Measurements from ENCODE around the gene MYO5C. TPM values are rescaled to one million over a fixed set of nuclear protein-coding genes. Genes with fewer than 3 reads are reported as not detected.

Gene MYO5C
- total and polyA plus RNA-seq, 10 donors, result 0.53 to 23.4 (median 14.7) TPM

GRCh38 chr15:52164631-52165265 is 130.9 kb downstream of the MYO5C start:
- no peak for DNase-seq
- Histone ChIP-seq H3K27ac (peak overlapping the region in 1 of 8 donors; percentile 16), H3K4me3 (no peak overlapping the region), H3K4me1 (peaks cover 0 to 14% (median 0%) of the 10 kb centered on the region in 6 donors), H3K36me3 (peaks cover 0 to 41% (median 15%) of the 10 kb centered on the region in 6 donors), H3K9me3 (no peaks in the 10 kb centered on the region), H3K27me3 (replicated peaks in 1 of 7) (no peaks in the 10 kb centered on the region)
- intact Hi-C loops (cut with DNase I; ENCODE audit: low total_unique reads), result no loop called here
- TF ChIP-seq POLR2AphosphoS5 (IDR thresholded peaks at IDR 0.05) (no peak), CTCF (IDR thresholded peaks at IDR 0.05 in 8 of 11, conservative IDR thresholded peaks at IDR 0.05 in 3 of 11) (no peak), POLR2A (IDR thresholded peaks at IDR 0.05) (no peak)
- 59 to 80% (median 69%) methylated on average over 2 of the region's 2 CpGs for WGBS, 5 donors

- Histone ChIP-seq H3K4me3 (no peak overlapping the region), H3K4me1 (peaks cover 0 to 14% (median 0%) of the 10 kb centered on the region in 6 donors), H3K36me3 (peaks cover 0 to 53% (median 19%) of the 10 kb centered on the region in 6 donors), H3K27ac (no peak overlapping the region), H3K27me3 (replicated peaks in 1 of 7) (no peaks in the 10 kb centered on the region), H3K9me3 (no peaks in the 10 kb centered on the region)
- WGBS, 5 donors, result 90 to 94% (median 93%) methylated on average over 9 to 19 of the region's 19 CpGs
- intact Hi-C loops (cut with DNase I; ENCODE audit: low total_unique reads), result no loop called here
- TF ChIP-seq POLR2AphosphoS5 (IDR thresholded peaks at IDR 0.05) (no peak), CTCF (IDR thresholded peaks at IDR 0.05 in 8 of 11, conservative IDR thresholded peaks at IDR 0.05 in 3 of 11) (peak in 3 of 11 experiments; percentile 18 to 30 (median 20))
- DNase-seq, result no peak
Observed at GRCh38 chr15:52163321-52164190, 132.0 kb downstream of the MYO5C start.

GRCh38 chr15:52162876-52163275 is 132.7 kb downstream of the MYO5C start:
- H3K4me3 ChIP-seq, result no peak overlapping the region
- no peak overlapping the region for H3K27ac ChIP-seq
- no peaks in the 10 kb centered on the region for H3K27me3 ChIP-seq (replicated peaks in 1 of 7)
- peaks cover 0 to 14% (median 0%) of the 10 kb centered on the region in 6 donors for H3K4me1 ChIP-seq
- WGBS, 5 donors, result 90 to 96% (median 92%) methylated on average over 22 of the region's 22 CpGs
- no peaks in the 10 kb centered on the region for H3K9me3 ChIP-seq
- TF ChIP-seq CTCF (IDR thresholded peaks at IDR 0.05 in 8 of 11, conservative IDR thresholded peaks at IDR 0.05 in 3 of 11) (no peak), POLR2A (IDR thresholded peaks at IDR 0.05) (no peak), POLR2AphosphoS5 (IDR thresholded peaks at IDR 0.05) (no peak)
- no peak for DNase-seq
- intact Hi-C loops (cut with DNase I; ENCODE audit: low total_unique reads), result no loop called here
- H3K36me3 ChIP-seq, result peaks cover 0 to 56% (median 19%) of the 10 kb centered on the region in 6 donors

GRCh38 chr15:52162260-52162659 is 133.3 kb downstream of the MYO5C start:
- 88 to 94% (median 90%) methylated on average over 4 of the region's 4 CpGs for WGBS, 5 donors
- H3K27ac ChIP-seq, result no peak overlapping the region
- peaks cover 0 to 56% (median 19%) of the 10 kb centered on the region in 6 donors for H3K36me3 ChIP-seq
- DNase-seq, result no peak
- TF ChIP-seq POLR2A (IDR thresholded peaks at IDR 0.05) (no peak), CTCF (IDR thresholded peaks at IDR 0.05 in 8 of 11, conservative IDR thresholded peaks at IDR 0.05 in 3 of 11) (no peak), POLR2AphosphoS5 (IDR thresholded peaks at IDR 0.05) (no peak)
- H3K4me3 ChIP-seq, result no peak overlapping the region
- intact Hi-C loops (cut with DNase I; ENCODE audit: low total_unique reads), result no loop called here
- peaks cover 0 to 14% (median 0%) of the 10 kb centered on the region in 6 donors for H3K4me1 ChIP-seq
- H3K9me3 ChIP-seq, result no peaks in the 10 kb centered on the region
- no peaks in the 10 kb centered on the region for H3K27me3 ChIP-seq (replicated peaks in 1 of 7)
